ENCODE measurements around the gene LCT. TPM values are rescaled to one million over a fixed set of nuclear protein-coding genes. Genes with fewer than 3 reads are reported as not detected.
A peak's percentile ranks its signal among the peaks of the same experiment; 100 is the strongest.

Gene LCT
- total RNA-seq, 4 donors from 2014 or later = not detected

- Histone ChIP-seq H3K27ac (replicated peaks in 1 of 4) (no peak overlapping the region), H3K9me3 (no peaks in the 10 kb centered on the region), H3K27me3 (no peaks in the 10 kb centered on the region), H3K4me1 (no peaks in the 10 kb centered on the region), H3K36me3 (peaks cover 23 to 90% (median 45%) of the 10 kb centered on the region in 4 donors), H3K4me3 (no peak overlapping the region)
- DNase-seq (ENCODE audit: extremely low spot score) = no peak
- WGBS = 93% methylated on average over 3 of the region's 3 CpGs
- intact Hi-C loops (cut with DNase I) = no loop called here
- TF ChIP-seq EP300 (IDR thresholded peaks at IDR 0.05) (no peak), CTCF (IDR thresholded peaks at IDR 0.05) (no peak), POLR2AphosphoS5 (IDR thresholded peaks at IDR 0.05) (no peak), POLR2A (IDR thresholded peaks at IDR 0.05; ENCODE audit: low read depth) (no peak)
Measured at GRCh38 chr2:135849087-135849486, 12.1 kb upstream of the LCT start.

DNA sequence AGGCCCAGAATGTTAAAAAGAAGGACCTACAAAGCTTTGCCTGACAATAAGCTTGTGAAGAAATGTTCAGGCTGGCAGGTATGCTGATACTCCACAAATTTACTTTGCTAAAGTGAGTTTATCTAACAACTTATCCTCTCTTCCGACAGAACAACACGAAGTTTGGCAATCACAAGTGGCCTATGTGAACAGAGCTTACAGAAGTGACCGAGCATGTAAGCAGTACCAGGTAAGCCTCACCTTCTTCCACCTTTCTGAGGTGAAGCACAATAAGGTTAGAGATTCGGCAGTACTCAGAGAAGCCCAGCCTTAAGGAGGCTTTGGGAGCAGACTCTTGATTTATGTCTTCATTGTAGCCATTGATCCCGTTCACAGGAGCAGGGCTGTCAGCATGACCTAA is 9.0 kb upstream of the LCT start:
- 94% methylated on average over 5 of the region's 5 CpGs for WGBS
- Histone ChIP-seq H3K4me3 (no peak overlapping the region), H3K27ac (replicated peaks in 1 of 4) (no peak overlapping the region), H3K4me1 (no peaks in the 10 kb centered on the region), H3K36me3 (peaks cover 21 to 86% (median 52%) of the 10 kb centered on the region in 4 donors), H3K27me3 (no peaks in the 10 kb centered on the region), H3K9me3 (no peaks in the 10 kb centered on the region)
- DNase-seq (ENCODE audit: extremely low spot score) = peak; percentile 26
- TF ChIP-seq EP300 (IDR thresholded peaks at IDR 0.05) (no peak), POLR2AphosphoS5 (IDR thresholded peaks at IDR 0.05) (no peak), CTCF (IDR thresholded peaks at IDR 0.05) (no peak), POLR2A (IDR thresholded peaks at IDR 0.05; ENCODE audit: low read depth) (no peak)
- intact Hi-C loops (cut with DNase I) = no loop called here

- peaks cover 4 to 6% (median 5%) of the 10 kb centered on the region in 4 donors for H3K4me1 ChIP-seq
- TF ChIP-seq EP300 (IDR thresholded peaks at IDR 0.05) (no peak), POLR2AphosphoS5 (IDR thresholded peaks at IDR 0.05) (no peak), POLR2A (IDR thresholded peaks at IDR 0.05; ENCODE audit: low read depth) (no peak), CTCF (IDR thresholded peaks at IDR 0.05) (no peak)
- H3K27ac ChIP-seq (replicated peaks in 1 of 4) = no peak overlapping the region
- H3K36me3 ChIP-seq = peaks cover 18 to 80% (median 47%) of the 10 kb centered on the region in 4 donors
- DNase-seq (ENCODE audit: extremely low spot score) = peak; percentile 10
- no peaks in the 10 kb centered on the region for H3K9me3 ChIP-seq
- intact Hi-C loops (cut with DNase I) = no loop called here
- no peak overlapping the region for H3K4me3 ChIP-seq
- WGBS = 85% methylated on average over 3 of the region's 3 CpGs
- H3K27me3 ChIP-seq = no peaks in the 10 kb centered on the region
Measured at GRCh38 chr2:135845257-135845656, 8.3 kb upstream of the LCT start.

DNA sequence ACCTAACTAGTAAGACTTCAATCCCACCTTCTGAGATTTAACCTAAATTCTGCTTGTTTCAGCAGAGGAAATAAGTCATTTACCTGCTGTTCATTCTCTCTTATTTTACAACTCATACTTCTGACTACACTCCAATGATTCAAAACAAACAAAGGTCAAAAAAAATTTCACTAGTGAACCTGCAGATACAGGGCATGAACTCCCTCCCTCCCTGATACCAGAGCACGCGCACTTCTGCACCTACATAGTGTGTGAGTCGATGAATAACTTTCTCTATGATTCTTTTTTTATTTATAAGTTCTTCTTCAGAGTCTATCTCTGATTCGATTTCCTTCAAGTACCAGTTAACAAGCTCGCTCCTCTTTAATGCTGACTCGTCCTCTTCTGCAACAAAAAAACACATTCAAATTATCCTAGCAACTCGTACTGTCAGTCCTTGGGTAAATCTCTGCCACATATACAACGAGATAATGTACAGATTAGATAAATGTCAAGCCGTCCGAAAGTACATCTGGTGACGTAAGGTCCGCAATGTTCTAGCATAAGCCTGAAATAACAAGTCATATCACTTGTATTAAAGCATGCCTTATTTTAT is 7.4 kb upstream of the LCT start:
- no peak overlapping the region for H3K27ac ChIP-seq (replicated peaks in 1 of 4)
- peaks cover 4 to 15% (median 13%) of the 10 kb centered on the region in 4 donors for H3K4me1 ChIP-seq
- H3K9me3 ChIP-seq = no peaks in the 10 kb centered on the region
- H3K4me3 ChIP-seq = no peak overlapping the region
- 91% methylated on average over 12 of the region's 12 CpGs for WGBS
- intact Hi-C loops (cut with DNase I) = no loop called here
- H3K36me3 ChIP-seq = peaks cover 18 to 73% (median 47%) of the 10 kb centered on the region in 4 donors
- no peak for TF ChIP-seq EP300 (IDR thresholded peaks at IDR 0.05)
- no peak for TF ChIP-seq CTCF (IDR thresholded peaks at IDR 0.05)
- no peak for TF ChIP-seq POLR2A (IDR thresholded peaks at IDR 0.05; ENCODE audit: low read depth)
- TF ChIP-seq POLR2AphosphoS5 (IDR thresholded peaks at IDR 0.05) = no peak
- no peaks in the 10 kb centered on the region for H3K27me3 ChIP-seq
- peak; percentile 37 for DNase-seq (ENCODE audit: extremely low spot score)

- peaks cover 18 to 67% (median 44%) of the 10 kb centered on the region in 4 donors for H3K36me3 ChIP-seq
- 89% methylated on average over 3 of the region's 3 CpGs for WGBS
- H3K9me3 ChIP-seq = no peaks in the 10 kb centered on the region
- TF ChIP-seq POLR2AphosphoS5 (IDR thresholded peaks at IDR 0.05) (no peak), CTCF (IDR thresholded peaks at IDR 0.05) (no peak)
- H3K27me3 ChIP-seq = no peaks in the 10 kb centered on the region
- H3K4me3 ChIP-seq = no peak overlapping the region
- no peak overlapping the region for H3K27ac ChIP-seq (replicated peaks in 1 of 4)
- DNase-seq (ENCODE audit: extremely low spot score) = peak; percentile 24
- peaks cover 4 to 19% (median 16%) of the 10 kb centered on the region in 4 donors for H3K4me1 ChIP-seq
- intact Hi-C loops (cut with DNase I) = no loop called here
Measured at GRCh38 chr2:135843671-135844070, 6.7 kb upstream of the LCT start.

Measured in esophagus muscularis mucosa (tissue), 4 donors.